WTC11 (cell line): ENCODE data around the gene PLEKHA6. TPM values are rescaled to one million over a fixed set of nuclear protein-coding genes. Genes with fewer than 3 reads are reported as not detected.

Experiments
- ATAC-seq: fragments of 200-7000 bp; cut with Tn5 transposase; 2 replicates; pipeline ENCODE4 v1.10.0; 2021; ENCODE audit warnings: mild to moderate bottlenecking, moderate library complexity
- CTCF ChIA-PET: fragments of 300-600 bp; sonication (Branson Sonifier 250); formaldehyde crosslinking; loops from one replicate; lab custom pipeline; 2021; ENCODE audit warnings: antibody characterized with exemption; lab: Charles Lee
- POLR2A ChIA-PET: fragments of 350-600 bp; sonication (Branson Sonifier 250); formaldehyde crosslinking; loops from one replicate; lab custom pipeline; 2021; ENCODE audit warnings: antibody characterized with exemption; lab: Charles Lee
- DNase-seq: peaks from one replicate; pipeline ENCODE4 v3.0.0; 2021; ENCODE audit warnings: low spot score
- H3K27ac Mint-ChIP-seq: 2 replicates; pipeline ENCODE4 v1.8.0; 2021; ENCODE audit warnings: mixed read lengths
- H3K27me3 Mint-ChIP-seq: 2 replicates; pipeline ENCODE4 v1.8.0; 2021; ENCODE audit warnings: low read depth, mild to moderate bottlenecking, moderate library complexity, mixed read lengths
- H3K36me3 Mint-ChIP-seq: 2 replicates; pipeline ENCODE4 v1.8.0; 2021; ENCODE audit warnings: mixed read lengths
- H3K4me1 Mint-ChIP-seq: 2 replicates; pipeline ENCODE4 v1.8.0; 2022; ENCODE audit warnings: mixed read lengths
- H3K4me3 Mint-ChIP-seq: 2 replicates; pipeline ENCODE4 v1.8.0; 2021; ENCODE audit warnings: mild to moderate bottlenecking, moderate library complexity, mixed read lengths
- H3K9me3 Mint-ChIP-seq: 2 replicates; pipeline ENCODE4 v1.8.0; 2021; ENCODE audit warnings: mixed read lengths
- ARID4B ChIP-seq: sonication (generic); formaldehyde crosslinking; IDR thresholded peaks from 2 replicates; pipeline ENCODE4 v1.8.0; 2023; ENCODE audit warnings: missing genetic modification reagents, mild to moderate bottlenecking, borderline replicate concordance
- CREB1 ChIP-seq: sonication (generic); formaldehyde crosslinking; IDR thresholded peaks from 2 replicates; pipeline ENCODE4 v1.8.0; 2023; ENCODE audit warnings: mild to moderate bottlenecking, missing genetic modification reagents
- EMX1 ChIP-seq: fragments of 250-450 bp; sonication (Bioruptor Pico); IDR thresholded peaks from 2 replicates; pipeline ENCODE4 v1.8.0; 2021; ENCODE audit warnings: mild to moderate bottlenecking
- FOXJ3 ChIP-seq: sonication (generic); formaldehyde crosslinking; IDR thresholded peaks from 2 replicates; pipeline ENCODE4 v1.9.0; 2021; ENCODE audit warnings: missing genetic modification reagents, mild to moderate bottlenecking, borderline replicate concordance
- FOXK1 ChIP-seq: sonication (generic); formaldehyde crosslinking; IDR thresholded peaks from 2 replicates; pipeline ENCODE4 v1.8.0; 2022; ENCODE audit warnings: mild to moderate bottlenecking, moderate library complexity, missing genetic modification reagents
- GTF2I ChIP-seq: fragments of 250-450 bp; sonication (Bioruptor Pico); conservative IDR thresholded peaks from 2 replicates; pipeline ENCODE4 v1.4.0; 2021; ENCODE audit warnings: mild to moderate bottlenecking
- KAT7 ChIP-seq: sonication (generic); formaldehyde crosslinking; IDR thresholded peaks from 2 replicates; pipeline ENCODE4 v1.8.1; 2023; ENCODE audit warnings: missing genetic modification reagents, mild to moderate bottlenecking, borderline replicate concordance
- MXD4 ChIP-seq: fragments of 250-450 bp; sonication (Bioruptor Pico); IDR thresholded peaks from 2 replicates; pipeline ENCODE4 v1.8.0; 2021; ENCODE audit warnings: mild to moderate bottlenecking, moderate library complexity, borderline replicate concordance
- NFATC4 ChIP-seq: fragments of 250-450 bp; sonication (Bioruptor Pico); IDR thresholded peaks from 2 replicates; pipeline ENCODE4 v1.9.0; 2021; ENCODE audit warnings: mild to moderate bottlenecking
- NFE2L1 ChIP-seq: sonication (generic); formaldehyde crosslinking; IDR thresholded peaks from 2 replicates; pipeline ENCODE4 v1.8.1; 2023; ENCODE audit warnings: missing genetic modification reagents
- NR3C1 ChIP-seq: sonication (generic); formaldehyde crosslinking; conservative IDR thresholded peaks from 2 replicates; pipeline ENCODE4 v1.8.1; 2023; ENCODE audit warnings: low read depth, mild to moderate bottlenecking, missing genetic modification reagents
- PRRX2 ChIP-seq: fragments of 250-450 bp; sonication (Bioruptor Pico); IDR thresholded peaks from 2 replicates; pipeline ENCODE4 v1.8.0; 2021; ENCODE audit warnings: mild to moderate bottlenecking
- SMAD4 ChIP-seq: sonication (generic); formaldehyde crosslinking; IDR thresholded peaks from 2 replicates; pipeline ENCODE4 v1.8.0; 2022; ENCODE audit warnings: mild to moderate bottlenecking, missing genetic modification reagents
- SP1 ChIP-seq: sonication (generic); formaldehyde crosslinking; conservative IDR thresholded peaks from 2 replicates; pipeline ENCODE4 v1.8.1; 2022; ENCODE audit warnings: missing genetic modification reagents
- TEAD1 ChIP-seq: sonication (generic); formaldehyde crosslinking; IDR thresholded peaks from 2 replicates; pipeline ENCODE4 v1.8.0; 2022; ENCODE audit warnings: mild to moderate bottlenecking, missing genetic modification reagents
- ZNF232 ChIP-seq: sonication (generic); formaldehyde crosslinking; IDR thresholded peaks from 2 replicates; pipeline ENCODE4 v1.8.0; 2022; ENCODE audit warnings: mild to moderate bottlenecking, missing genetic modification reagents
- ZNF263 ChIP-seq: sonication (generic); formaldehyde crosslinking; IDR thresholded peaks from 2 replicates; pipeline ENCODE4 v1.8.1; 2022; ENCODE audit warnings: low read depth, mild to moderate bottlenecking, moderate library complexity, missing genetic modification reagents
- ZNF423 ChIP-seq: fragments of 250-450 bp; sonication (Bioruptor Pico); IDR thresholded peaks from 2 replicates; pipeline ENCODE4 v2.1.2; 2022; ENCODE audit warnings: mild to moderate bottlenecking, moderate library complexity
- total RNA-seq: library from RNA; stranded (reverse); gene quantifications from 3 replicates; pipeline ENCODE4 v1.2.3, GENCODE V29; 2021
- TF ChIP-seq, protein P1 (sequence below): sonication (generic); formaldehyde crosslinking; IDR thresholded peaks from 2 replicates; pipeline ENCODE4 v1.8.1; 2023; ENCODE audit warnings: mild to moderate bottlenecking, missing genetic modification reagents, borderline replicate concordance
- TF ChIP-seq, protein P2 (sequence below): sonication (generic); formaldehyde crosslinking; IDR thresholded peaks from 2 replicates; pipeline ENCODE4 v1.8.1; 2022; ENCODE audit warnings: low read depth, mild to moderate bottlenecking, moderate library complexity, missing genetic modification reagents, borderline replicate concordance
- TF ChIP-seq, protein P3 (sequence below): sonication (generic); formaldehyde crosslinking; IDR thresholded peaks from 2 replicates; pipeline ENCODE4 v1.8.1; 2023; ENCODE audit warnings: mild to moderate bottlenecking, missing genetic modification reagents
- TF ChIP-seq, protein P4 (sequence below): sonication (generic); formaldehyde crosslinking; IDR thresholded peaks from 2 replicates; pipeline ENCODE4 v1.8.1; 2022; ENCODE audit warnings: mild to moderate bottlenecking, moderate library complexity, missing genetic modification reagents

Gene PLEKHA6
- total RNA-seq, 1 experiment from 2014 or later = 11.6 TPM

DNA sequence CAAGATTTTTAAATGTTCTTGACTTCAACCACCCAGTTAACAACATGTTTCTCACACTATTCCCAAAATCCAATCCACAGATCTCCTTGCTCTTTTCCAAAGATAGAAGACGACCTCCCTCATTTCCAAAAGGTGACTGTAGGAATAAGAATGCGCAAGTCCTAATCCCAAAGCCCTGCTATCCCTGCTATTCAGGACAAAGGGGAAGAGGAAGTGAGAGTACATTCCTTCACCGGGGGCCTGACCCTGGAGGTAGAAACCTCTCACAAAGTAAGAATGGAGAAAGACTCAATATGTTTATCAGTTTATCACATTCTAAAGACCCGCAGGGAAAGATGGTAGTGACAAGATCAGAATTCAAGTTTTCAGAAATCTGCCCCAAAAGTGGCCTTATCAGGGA is 55.7 kb downstream of the PLEKHA6 start (continued):
- TF ChIP-seq, protein P1, sequence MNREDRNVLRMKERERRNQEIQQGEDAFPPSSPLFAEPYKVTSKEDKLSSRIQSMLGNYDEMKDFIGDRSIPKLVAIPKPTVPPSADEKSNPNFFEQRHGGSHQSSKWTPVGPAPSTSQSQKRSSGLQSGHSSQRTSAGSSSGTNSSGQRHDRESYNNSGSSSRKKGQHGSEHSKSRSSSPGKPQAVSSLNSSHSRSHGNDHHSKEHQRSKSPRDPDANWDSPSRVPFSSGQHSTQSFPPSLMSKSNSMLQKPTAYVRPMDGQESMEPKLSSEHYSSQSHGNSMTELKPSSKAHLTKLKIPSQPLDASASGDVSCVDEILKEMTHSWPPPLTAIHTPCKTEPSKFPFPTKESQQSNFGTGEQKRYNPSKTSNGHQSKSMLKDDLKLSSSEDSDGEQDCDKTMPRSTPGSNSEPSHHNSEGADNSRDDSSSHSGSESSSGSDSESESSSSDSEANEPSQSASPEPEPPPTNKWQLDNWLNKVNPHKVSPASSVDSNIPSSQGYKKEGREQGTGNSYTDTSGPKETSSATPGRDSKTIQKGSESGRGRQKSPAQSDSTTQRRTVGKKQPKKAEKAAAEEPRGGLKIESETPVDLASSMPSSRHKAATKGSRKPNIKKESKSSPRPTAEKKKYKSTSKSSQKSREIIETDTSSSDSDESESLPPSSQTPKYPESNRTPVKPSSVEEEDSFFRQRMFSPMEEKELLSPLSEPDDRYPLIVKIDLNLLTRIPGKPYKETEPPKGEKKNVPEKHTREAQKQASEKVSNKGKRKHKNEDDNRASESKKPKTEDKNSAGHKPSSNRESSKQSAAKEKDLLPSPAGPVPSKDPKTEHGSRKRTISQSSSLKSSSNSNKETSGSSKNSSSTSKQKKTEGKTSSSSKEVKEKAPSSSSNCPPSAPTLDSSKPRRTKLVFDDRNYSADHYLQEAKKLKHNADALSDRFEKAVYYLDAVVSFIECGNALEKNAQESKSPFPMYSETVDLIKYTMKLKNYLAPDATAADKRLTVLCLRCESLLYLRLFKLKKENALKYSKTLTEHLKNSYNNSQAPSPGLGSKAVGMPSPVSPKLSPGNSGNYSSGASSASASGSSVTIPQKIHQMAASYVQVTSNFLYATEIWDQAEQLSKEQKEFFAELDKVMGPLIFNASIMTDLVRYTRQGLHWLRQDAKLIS (CRISPR knock-in tag) = no peak
- TF ChIP-seq FOXJ3 (no peak), ZNF423 (0 out of 2 replicates have a peak, but pooled peaks have one; percentile 18), NFE2L1 (no peak), FOXK1 (CRISPR knock-in tag) (no peak), NFATC4 (no peak)

GRCh38 chr1:204302769-204303168 is 57.0 kb downstream of the PLEKHA6 start:
- H3K27ac Mint-ChIP-seq = 0 out of 2 replicates have a peak overlapping the region, but pooled peaks have one; percentile 7
- no peaks in the 10 kb centered on the region for H3K36me3 Mint-ChIP-seq
- POLR2A ChIA-PET = interaction anchor here (0.8 to 1.0 kb wide), 2 partner anchors 48 to 57 kb away, joined by 3 read pairs; partner anchors contain the start of gene PLEKHA6
- no peak for ATAC-seq
- H3K9me3 Mint-ChIP-seq = no peaks in the 10 kb centered on the region
- peaks cover 48% of the 10 kb centered on the region for H3K4me1 Mint-ChIP-seq
- TF ChIP-seq, protein P2, sequence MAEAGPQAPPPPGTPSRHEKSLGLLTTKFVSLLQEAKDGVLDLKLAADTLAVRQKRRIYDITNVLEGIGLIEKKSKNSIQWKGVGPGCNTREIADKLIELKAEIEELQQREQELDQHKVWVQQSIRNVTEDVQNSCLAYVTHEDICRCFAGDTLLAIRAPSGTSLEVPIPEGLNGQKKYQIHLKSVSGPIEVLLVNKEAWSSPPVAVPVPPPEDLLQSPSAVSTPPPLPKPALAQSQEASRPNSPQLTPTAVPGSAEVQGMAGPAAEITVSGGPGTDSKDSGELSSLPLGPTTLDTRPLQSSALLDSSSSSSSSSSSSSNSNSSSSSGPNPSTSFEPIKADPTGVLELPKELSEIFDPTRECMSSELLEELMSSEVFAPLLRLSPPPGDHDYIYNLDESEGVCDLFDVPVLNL (CRISPR knock-in tag) = no peak
- TF ChIP-seq, protein P3, sequence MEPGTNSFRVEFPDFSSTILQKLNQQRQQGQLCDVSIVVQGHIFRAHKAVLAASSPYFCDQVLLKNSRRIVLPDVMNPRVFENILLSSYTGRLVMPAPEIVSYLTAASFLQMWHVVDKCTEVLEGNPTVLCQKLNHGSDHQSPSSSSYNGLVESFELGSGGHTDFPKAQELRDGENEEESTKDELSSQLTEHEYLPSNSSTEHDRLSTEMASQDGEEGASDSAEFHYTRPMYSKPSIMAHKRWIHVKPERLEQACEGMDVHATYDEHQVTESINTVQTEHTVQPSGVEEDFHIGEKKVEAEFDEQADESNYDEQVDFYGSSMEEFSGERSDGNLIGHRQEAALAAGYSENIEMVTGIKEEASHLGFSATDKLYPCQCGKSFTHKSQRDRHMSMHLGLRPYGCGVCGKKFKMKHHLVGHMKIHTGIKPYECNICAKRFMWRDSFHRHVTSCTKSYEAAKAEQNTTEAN (CRISPR knock-in tag) = no peak
- TF ChIP-seq EMX1 (no peak), SP1 (CRISPR knock-in tag) (no peak), GTF2I (CRISPR knock-in tag) (no peak), SMAD4 (CRISPR knock-in tag) (no peak), CREB1 (CRISPR knock-in tag) (no peak), ZNF232 (CRISPR knock-in tag) (no peak), PRRX2 (CRISPR knock-in tag) (no peak), FOXJ3 (no peak)
- H3K4me3 Mint-ChIP-seq = no peak overlapping the region
- peaks cover 4% of the 10 kb centered on the region for H3K27me3 Mint-ChIP-seq
- CTCF ChIA-PET = interaction anchor here (0.6 to 2.7 kb wide), 15 partner anchors 11 to 96 kb away, joined by 3 to 17 read pairs (median 4); partner anchors contain the start of genes GOLT1A and PLEKHA6
- no peak for DNase-seq

DNA sequence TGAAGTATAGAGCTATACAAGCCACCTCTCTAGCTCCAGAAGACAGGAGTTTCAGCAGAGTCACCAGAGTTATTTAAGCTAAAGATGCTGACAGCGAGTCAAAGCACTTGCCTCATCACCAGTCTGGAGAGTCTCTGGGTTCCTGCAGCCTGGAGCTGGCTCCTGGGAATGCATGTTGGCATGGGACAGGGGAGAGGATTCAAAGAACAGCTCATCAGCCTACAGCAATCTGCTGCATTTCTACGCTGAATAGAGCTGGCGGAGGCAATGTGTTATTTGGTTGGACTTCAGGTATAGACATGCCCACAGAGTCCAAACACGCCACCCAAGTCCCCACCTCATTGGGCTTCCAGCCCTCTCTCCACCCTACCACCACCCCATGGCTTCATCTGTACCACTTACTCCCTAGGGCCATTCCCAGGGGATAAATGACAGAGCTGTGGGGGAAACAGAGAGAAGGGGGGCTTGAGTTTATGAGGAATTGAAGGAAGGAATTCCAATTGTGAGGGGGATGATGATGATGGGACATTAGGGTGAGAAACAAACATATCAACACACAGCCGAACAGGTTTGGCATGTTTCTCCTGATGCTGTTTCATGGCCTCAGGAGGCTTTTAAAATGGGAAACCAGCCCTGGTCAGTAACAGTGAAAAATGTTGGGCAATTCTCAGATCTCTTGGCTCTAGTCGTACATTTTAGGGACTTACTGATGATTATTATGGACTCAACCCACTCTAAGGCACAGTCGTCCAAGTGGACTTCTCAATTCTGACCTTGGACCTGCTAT is 58.4 kb downstream of the PLEKHA6 start:
- Mint-ChIP-seq H3K4me3 (no peak overlapping the region), H3K27me3 (no peaks in the 10 kb centered on the region), H3K27ac (no peak overlapping the region), H3K9me3 (no peaks in the 10 kb centered on the region), H3K36me3 (no peaks in the 10 kb centered on the region), H3K4me1 (peaks cover 43% of the 10 kb centered on the region)
- POLR2A ChIA-PET = interaction anchor here (0.6 to 1.1 kb wide), 2 partner anchors 15 to 22 kb away, joined by 4 to 7 read pairs; no protein-coding TSS in a partner anchor
- CTCF ChIA-PET = interaction anchor here (1.0 to 1.6 kb wide), 4 partner anchors 13 to 97 kb away, joined by 4 to 7 read pairs (median 4); partner anchors contain the start of genes GOLT1A and PLEKHA6
- ATAC-seq (no peak), DNase-seq (no peak)
- TF ChIP-seq, protein P4, sequence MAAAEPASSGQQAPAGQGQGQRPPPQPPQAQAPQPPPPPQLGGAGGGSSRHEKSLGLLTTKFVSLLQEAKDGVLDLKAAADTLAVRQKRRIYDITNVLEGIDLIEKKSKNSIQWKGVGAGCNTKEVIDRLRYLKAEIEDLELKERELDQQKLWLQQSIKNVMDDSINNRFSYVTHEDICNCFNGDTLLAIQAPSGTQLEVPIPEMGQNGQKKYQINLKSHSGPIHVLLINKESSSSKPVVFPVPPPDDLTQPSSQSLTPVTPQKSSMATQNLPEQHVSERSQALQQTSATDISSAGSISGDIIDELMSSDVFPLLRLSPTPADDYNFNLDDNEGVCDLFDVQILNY (CRISPR knock-in tag) = no peak
- no peak for TF ChIP-seq ARID4B (CRISPR knock-in tag)
- TF ChIP-seq NR3C1 = no peak
- TF ChIP-seq KAT7 = no peak
- TF ChIP-seq TEAD1 (CRISPR knock-in tag) = no peak
- no peak for TF ChIP-seq ZNF263 (CRISPR knock-in tag)
- TF ChIP-seq MXD4 (CRISPR knock-in tag) = no peak
